ENCODE data around the gene UBE2QL1. TPM values are rescaled to one million over a fixed set of nuclear protein-coding genes. Genes with fewer than 3 reads are reported as not detected.
A peak's percentile ranks its signal among the peaks of the same experiment; 100 is the strongest.

UBE2QL1 gene
- total RNA-seq, 1 donor: not detected

- no peak for DNase-seq (ENCODE audit: low read depth)
- TF ChIP-seq CTCF (IDR thresholded peaks at IDR 0.05; ENCODE audit: insufficient read depth, low read depth, low read length): no peak
- H3K4me3 ChIP-seq (ENCODE audit: low read depth, low read length): no peak overlapping the region
These were observed 35.8 kb upstream of the UBE2QL1 start for GRCh38 chr5:6412811-6413210.

- DNase-seq (ENCODE audit: low read depth): no peak
- H3K4me3 ChIP-seq (ENCODE audit: low read depth, low read length): no peak overlapping the region
- TF ChIP-seq CTCF (IDR thresholded peaks at IDR 0.05; ENCODE audit: insufficient read depth, low read depth, low read length): no peak
These were observed 31.0 kb upstream of the UBE2QL1 start for GRCh38 chr5:6417657-6418056.

- H3K4me3 ChIP-seq (ENCODE audit: low read depth, low read length): no peak overlapping the region
- no peak for DNase-seq (ENCODE audit: low read depth)
- no peak for TF ChIP-seq CTCF (IDR thresholded peaks at IDR 0.05; ENCODE audit: insufficient read depth, low read depth, low read length)
These were observed 29.9 kb upstream of the UBE2QL1 start for GRCh38 chr5:6418679-6419276.

- peak; percentile 18 for DNase-seq (ENCODE audit: low read depth)
- H3K4me3 ChIP-seq (ENCODE audit: low read depth, low read length): no peak overlapping the region
- TF ChIP-seq CTCF (IDR thresholded peaks at IDR 0.05; ENCODE audit: insufficient read depth, low read depth, low read length): no peak
These were observed 29.3 kb upstream of the UBE2QL1 start for GRCh38 chr5:6419340-6419852.

GRCh38 chr5:6423327-6424109 is 25.1 kb upstream of the UBE2QL1 start:
- H3K4me3 ChIP-seq (ENCODE audit: low read depth, low read length): no peak overlapping the region
- DNase-seq (ENCODE audit: low read depth): no peak
- TF ChIP-seq CTCF (IDR thresholded peaks at IDR 0.05; ENCODE audit: insufficient read depth, low read depth, low read length): no peak

GRCh38 chr5:6424110-6424659 is 24.5 kb upstream of the UBE2QL1 start:
- no peak for TF ChIP-seq CTCF (IDR thresholded peaks at IDR 0.05; ENCODE audit: insufficient read depth, low read depth, low read length)
- no peak for DNase-seq (ENCODE audit: low read depth)
- H3K4me3 ChIP-seq (ENCODE audit: low read depth, low read length): no peak overlapping the region

Data from fibroblast of villous mesenchyme (primary cell).